Inferior parietal cortex (tissue), 1 donor: Measurements from ENCODE around the gene MX1.
A peak's percentile ranks its signal among the peaks of the same experiment; 100 is the strongest.

Source experiments
- DNase-seq: peaks from one replicate; pipeline ENCODE4 v3.0.0-alpha.2; 2016; ENCODE audit errors: extremely low spot score

Gene MX1

DNA sequence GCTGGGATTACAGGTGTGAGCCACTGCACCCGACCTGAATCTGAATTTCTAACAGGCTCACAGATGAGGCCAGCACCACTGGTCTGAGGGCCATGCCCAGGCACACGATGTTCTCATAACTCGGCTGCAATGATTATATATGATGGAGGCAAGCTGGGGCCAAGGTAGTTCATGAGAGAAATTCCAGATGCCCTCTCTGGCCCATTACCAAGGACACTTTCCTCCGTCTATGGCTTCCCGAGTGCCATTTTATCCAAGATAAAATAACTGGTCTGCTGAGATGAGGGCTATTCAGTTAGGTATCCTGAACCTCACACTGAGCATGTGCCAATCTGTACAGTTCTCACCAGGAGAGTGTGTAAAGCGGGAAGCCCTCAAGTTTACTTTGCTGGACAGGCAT lies 65.4 kb downstream of the MX1 start:
- DNase-seq: no peak

DNA sequence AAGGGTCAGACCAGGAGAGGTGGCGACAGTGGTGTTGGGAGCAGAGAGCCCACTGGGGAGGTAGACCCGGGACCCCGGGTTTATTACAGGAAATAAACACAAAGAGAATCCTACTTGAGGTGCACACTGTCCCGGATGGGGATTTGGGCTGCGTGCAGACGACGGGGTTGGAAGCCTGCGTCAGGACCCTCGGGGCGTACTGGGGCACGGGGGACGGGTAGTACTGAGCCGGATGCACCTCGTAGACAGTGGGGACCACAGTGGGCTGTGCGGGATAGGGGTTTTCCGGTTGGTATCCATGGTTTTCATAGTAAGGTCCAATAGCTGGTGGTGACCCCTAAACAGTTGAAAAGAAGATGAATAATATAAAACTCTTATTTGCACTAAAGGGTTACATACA lies 68.2 kb downstream of the MX1 start:
- DNase-seq: no peak

DNA sequence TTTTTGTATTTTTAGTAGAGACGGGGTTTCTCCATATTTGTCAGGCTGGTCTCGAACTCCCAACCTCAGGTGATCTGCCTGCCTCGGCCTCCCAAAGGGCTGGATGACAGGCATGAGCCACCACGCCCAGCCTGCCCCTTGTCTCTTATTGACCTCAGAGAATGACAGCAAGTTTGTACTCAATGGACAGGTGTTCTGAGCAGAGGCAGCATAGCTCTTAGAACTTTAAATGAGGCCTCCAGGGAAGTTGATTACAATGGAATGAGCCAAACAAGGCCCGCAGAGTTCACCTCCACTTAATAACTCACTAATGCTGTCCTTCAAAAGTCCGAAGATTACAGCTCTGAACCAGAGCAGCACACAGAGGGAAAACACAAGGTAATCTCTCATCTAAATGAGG lies 71.0 kb downstream of the MX1 start:
- DNase-seq: no peak

DNA sequence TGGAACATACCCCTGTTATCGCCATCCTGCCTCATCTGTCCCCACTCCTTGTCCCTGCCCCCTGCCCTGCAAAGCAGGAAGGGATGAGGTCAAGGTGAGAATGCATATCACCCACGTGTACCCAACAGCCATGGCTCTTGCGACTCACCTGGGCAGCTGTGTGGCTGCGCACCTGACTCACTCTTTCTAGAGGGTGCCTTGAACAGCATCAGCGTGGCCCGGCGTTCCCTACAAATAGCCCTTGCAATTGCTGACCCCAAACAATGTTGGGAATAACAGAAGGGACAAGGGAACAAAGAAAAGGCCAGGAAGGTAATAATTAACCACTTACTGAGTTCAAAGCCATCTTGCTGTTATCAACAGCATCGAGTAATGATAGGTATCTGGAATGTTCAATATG lies 71.7 kb downstream of the MX1 start:
- DNase-seq: no peak

DNA sequence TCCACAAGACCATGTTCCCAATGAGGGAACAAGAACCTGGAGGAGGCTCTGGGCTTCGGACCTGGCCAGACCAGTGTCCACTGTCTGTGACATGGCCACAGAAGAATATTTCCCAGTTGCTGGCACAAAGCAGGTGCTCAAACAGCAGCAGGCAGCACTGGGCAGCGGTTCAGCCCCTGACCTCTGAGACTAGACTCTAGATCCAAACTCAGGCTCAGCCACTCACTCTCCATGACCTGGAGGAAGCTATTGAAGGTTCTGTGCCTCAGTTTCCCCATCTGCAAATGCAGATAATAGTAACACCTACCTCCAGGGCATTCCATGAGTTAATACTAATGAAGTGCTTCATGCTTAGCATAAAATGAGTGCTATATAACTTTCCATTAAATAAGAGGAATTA lies 73.9 kb downstream of the MX1 start:
- DNase-seq: no peak

DNA sequence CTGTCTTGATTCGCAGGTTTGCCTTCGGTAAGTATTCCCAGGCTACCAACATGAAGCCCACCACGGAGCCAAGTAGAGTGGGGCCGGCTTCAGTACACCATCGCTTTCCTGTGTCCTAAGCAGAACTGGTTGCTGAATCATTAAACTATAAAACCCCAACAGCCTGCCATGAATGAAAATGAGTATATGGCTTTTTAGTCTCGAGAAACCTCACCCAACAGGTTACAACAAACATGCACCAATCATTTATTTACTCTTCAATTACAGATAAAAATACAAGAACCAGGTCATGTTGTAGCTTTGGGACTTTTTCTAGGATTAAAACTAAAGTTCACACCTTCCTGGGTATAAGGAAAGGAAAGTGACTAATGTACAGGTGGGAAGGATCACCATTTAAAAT lies 74.3 kb downstream of the MX1 start:
- no peak for DNase-seq

DNA sequence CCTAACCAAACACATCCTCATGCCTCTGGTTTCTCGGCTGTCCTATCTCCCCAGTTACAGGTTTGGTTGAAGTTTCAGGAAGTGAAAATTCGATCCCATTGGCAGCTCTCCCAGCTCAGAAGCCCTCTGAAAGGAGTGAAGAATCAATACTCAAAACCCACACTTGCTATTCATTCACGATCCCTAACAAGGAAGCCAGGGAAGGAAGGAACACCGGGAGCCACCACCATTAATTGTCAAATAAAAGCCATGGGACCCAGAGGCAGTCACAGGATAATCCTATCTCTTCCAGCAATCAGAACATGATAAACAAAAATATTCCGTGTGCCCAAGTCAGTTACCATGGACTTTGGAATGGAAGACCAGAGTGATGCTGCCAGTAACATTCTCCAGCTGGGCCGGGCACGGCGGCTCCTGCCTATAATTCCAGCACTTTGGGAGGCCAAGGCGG lies 74.9 kb downstream of the MX1 start:
- DNase-seq: no peak

DNA sequence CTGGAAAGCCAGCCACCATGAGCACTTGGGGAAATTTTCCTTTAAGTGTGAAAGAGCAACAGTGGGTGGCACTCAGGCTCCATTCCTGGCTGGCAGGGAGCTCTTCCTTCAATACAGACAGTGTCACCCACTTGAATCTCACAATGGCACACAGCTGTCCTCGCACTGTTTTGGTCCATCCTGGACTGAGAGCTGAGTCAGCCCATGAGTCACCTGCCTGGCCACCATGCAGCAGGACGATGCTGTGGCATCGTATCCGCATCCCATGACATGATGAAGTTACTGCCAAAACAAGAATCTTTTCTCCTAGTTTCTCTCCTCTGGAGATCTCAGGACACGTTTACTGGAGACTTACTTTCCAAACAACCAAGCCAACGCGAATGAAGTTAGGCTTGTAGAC lies 75.9 kb downstream of the MX1 start:
- peak; percentile 27 for DNase-seq

DNA sequence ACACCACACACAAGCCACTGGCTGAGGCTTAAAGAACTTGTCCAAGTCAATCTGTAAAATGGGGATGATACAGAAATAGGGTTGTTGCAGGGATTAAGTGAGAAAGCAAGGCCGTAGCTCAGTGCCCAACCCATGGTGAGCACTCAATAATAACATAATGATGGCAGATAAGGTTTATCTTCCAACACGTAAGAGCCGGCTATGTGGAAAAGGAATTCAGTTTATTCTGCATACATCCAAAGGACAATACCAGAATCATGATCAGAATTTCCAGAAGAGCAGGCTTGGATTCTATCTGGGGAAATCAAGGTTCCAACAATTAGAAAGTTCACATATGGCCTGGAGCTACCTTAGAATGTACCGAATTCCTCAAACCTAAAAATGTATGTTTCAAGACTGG lies 77.3 kb downstream of the MX1 start:
- no peak for DNase-seq

DNA sequence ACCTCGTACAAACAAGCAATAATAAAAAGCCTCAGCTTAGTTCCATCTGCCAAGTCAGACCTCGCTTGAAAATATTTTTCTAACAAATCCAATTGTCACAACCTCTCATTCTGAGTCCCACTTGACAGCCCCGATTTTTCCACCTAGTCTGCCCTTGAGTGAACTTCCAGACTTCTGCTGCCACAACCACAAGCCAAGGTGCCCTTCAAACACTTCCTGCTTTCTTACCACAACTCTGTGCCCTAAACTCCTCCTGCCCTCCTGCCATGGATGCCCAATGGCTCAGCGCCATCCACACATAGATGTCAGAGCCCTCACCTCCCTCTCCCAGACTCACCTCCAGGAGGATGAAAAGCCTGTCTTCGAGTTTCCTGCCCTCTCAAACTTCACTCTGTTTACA lies 78.0 kb downstream of the MX1 start:
- DNase-seq: no peak

DNA sequence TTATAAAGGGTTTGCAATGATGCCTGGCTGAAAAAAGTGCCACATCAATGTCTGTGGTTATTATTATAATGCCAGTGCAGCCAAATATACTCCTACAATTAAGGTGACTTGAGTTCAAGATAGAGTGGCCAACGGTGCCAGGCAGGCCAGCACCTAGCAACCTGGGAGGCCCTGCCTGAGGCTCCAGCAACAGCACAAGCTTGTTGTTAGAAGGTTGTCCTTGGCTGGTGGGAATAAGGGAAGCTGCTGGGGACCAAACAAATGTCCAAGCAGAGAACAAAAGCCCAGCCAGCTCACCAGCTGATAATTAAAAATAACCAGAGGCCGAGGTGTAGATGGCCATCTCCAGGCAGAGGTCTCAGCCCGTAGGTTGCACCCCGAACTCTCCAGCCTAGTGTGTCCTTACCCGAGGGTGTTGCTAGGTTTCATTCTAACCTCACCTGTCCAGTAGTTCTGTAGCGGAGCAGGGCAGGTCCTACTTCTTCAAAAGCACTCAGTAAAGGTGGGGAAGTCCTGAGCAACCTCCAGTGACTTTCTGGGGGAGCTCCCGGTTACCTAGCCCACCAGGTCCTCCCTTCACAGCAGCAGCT lies 80.1 kb downstream of the MX1 start:
- DNase-seq: no peak

DNA sequence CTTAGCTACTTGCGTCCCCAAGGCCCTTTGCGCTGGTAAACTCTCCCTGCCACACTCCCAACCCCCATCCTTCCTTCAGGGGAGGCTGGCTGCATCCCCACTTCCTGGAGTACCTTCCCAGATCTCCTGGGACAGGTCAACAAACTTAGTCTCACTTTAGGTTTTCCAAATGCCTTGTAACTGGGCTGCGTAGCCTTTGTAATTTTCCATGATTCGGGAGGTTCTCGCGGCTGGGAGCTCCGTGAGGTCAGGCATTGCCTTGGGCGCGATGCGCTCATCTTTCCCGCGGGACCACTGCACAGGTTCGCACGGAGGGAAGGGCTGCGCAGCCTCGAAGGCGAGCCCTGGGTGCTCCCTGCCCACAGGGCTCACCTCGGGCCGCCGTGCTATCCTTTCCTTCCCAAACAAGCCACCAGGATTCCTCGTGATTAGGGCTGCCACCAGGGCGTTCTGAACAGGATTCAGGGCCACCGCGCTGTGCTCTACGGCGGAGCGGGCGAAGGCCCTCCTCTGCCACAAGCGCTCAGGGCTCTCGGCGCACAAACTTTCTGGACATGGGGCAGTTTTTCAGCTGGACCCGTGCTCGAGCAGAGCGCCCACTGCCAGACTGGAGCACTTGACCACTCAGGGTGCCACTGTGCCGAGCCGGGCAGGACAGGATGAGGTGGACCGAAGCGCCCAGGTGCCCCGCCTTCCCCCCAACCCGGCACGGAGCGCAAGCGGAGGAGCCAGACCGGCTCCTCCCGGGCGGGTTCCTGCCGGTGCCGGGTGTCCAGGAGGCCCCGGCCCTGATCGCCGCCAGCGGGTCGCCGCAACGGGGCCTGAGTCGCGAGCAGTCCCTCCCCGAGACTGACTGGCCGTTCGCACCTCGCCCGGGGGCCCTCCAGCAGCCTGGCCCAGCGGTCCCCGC lies 80.8 kb downstream of the MX1 start:
- DNase-seq: no peak

DNA sequence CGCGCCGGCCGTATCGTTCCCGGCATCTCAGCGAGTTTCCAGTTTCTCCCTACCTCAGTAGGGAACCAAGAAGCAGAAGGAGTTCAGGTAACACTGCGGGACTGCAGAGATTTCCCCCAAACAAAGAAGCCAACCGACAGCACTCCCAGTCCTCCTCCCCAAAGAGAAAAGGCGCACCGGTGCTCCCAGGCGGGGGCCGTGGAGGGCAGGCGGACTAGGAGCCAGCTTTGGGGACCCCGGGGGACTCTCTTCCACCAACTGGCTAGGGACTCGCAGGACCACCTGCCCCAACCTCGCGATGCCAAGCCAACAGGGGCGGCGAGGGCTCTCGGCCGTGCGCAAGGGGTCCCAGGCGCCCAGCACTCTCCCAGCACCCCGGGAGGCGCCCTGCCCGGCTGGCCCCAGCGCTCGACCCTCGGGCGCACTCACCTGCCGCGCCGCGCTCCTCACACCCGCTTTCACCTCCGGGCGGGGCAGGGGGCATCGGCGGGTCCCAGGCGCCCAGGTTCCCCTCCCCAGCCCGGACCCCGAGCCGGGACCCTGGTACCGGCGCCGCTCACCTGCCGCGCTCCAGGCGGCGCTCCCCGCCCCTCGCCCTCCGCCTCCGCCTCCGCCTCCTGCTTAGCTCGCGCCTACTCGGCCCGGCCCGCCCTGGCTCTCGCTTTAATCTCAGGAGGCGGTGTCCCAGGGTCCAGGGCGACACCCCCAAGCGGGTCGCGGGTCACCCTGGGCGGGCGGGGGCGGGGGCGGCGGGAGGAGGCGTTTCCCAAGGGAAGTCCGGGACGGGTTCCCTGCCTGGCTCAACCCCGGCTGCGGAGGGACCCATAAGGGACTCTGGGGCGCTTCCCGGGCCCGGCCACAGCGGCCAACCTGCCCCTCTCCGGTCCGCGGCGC lies 81.7 kb downstream of the MX1 start, which contains the start of gene TMPRSS2:
Gene TMPRSS2 (minus strand): TSS at position 638 of the 894 bp plus-strand sequence. CDS start 10,025 bp downstream, outside the sequence.
- no peak for DNase-seq

DNA sequence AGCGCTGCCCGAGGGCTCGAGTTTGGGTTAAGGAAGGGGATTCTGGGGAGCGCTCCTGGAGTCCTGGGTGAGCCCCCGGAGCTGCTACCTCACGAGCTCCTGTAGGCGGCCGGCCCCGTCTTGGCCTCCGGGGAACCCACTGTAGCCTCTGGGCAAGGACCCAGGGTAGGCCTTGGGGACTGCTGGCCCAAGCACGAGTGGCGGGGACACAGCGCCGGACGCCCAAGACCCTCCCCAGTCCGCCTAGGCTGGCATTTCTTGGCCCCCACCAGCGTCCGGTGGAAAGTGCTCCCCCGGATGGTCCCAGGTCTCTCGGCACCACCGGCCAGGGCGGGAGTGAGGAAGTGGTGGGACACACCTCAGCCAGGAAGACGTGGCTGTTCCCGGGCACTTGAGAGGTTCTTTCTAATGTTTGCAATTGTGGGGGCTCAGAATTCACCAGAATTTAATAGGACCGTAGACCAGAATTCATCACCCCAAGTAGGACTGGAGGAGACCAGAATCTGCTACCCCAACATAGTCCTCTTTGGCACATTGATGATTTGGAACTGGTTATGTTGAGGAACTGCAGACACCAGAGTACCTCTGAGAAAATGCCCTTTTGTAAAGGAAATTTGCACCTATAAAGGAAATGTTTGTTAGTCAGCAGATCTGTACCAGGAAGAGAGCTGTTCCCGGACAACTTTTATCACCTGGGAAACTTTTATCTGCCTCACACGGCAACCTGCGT lies 82.5 kb downstream of the MX1 start:
- no peak for DNase-seq
